TTC549 (cell line): ENCODE results near the gene ADARB2.

Source experiments
- FAIRE-seq: peaks from 2 replicates; lab custom pipeline; 2012; peaks lifted over from hg19 to GRCh38; lab: Jason Lieb, UNC

ADARB2 gene

DNA sequence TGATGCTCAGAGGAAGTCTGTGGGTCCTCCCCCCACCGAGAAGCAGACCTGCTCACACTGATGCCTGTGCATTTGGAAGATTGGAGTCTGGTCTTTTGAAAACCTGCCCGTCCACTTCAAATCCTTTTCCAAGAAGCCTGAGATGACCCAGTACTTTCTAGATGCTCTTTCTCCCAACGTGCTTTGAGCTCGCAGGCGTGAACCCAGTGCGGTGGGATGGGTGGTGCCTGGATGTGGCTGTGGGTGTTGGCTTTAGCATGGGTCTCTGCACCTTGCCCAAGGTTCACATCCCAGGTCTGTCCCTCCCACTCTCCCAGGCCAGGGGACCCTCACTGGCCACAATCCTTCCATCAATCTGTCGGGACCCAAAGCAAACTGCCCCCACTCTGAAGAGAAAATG lies 170.2 kb downstream of the ADARB2 start:
- no peak for FAIRE-seq

DNA sequence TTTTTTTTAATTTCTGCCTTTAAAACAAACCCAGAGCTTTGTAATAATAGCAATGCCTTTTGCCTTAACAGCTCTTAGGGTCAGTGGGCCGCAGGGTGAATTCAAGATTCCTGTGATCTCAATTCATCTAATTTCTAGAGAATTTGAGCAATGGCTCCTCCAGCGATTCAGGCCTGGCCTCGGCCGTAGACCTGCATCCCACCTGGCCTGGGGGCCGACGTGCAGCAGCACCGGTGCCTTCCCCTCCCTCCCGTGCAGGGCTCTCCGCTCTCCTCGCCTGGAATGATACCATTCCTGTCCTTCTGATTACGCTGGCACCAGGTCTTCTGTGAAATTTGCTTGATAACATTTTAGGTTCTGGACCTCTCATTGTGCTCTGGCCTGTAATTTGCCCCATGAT lies 172.5 kb downstream of the ADARB2 start:
- no peak for FAIRE-seq

- FAIRE-seq, result no peak
These were observed 174.3 kb downstream of the ADARB2 start for GRCh38 chr10:1563028-1563427.

- FAIRE-seq, result no peak
These were observed 175.5 kb downstream of the ADARB2 start for GRCh38 chr10:1561731-1562337.

GRCh38 chr10:1560535-1561192 lies 176.7 kb downstream of the ADARB2 start:
- FAIRE-seq, result no peak

- FAIRE-seq, result no peak
These were observed 177.6 kb downstream of the ADARB2 start for GRCh38 chr10:1559761-1560160.

- no peak for FAIRE-seq
These were observed 178.0 kb downstream of the ADARB2 start for GRCh38 chr10:1559311-1559710.

DNA sequence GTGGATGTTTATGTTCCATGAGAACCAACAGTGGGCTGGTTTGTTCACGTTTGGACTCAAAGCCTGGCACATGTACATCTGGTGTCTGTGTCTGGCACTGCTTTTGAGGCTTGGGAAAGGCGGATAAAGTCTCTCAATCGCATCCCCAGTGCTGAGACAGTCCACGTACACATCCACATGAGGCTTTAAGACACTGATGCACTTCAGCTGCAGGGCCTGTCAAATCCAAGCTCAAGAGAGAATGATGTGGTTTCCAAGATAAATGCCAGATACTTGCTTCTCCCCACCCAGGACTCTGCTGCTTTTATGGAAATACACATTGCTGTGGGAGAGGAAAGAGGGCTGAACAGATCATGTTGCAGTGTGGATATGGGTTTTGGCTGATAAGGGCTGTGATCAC lies 178.4 kb downstream of the ADARB2 start:
- no peak for FAIRE-seq

GRCh38 chr10:1557081-1557480 lies 180.2 kb downstream of the ADARB2 start:
- no peak for FAIRE-seq

GRCh38 chr10:1556496-1556895 lies 180.8 kb downstream of the ADARB2 start:
- no peak for FAIRE-seq

- FAIRE-seq, result no peak
These were observed 183.4 kb downstream of the ADARB2 start for GRCh38 chr10:1553951-1554350.

- no peak for FAIRE-seq
These were observed 184.2 kb downstream of the ADARB2 start for GRCh38 chr10:1552881-1553670.

GRCh38 chr10:1552406-1552805 lies 184.9 kb downstream of the ADARB2 start:
- no peak for FAIRE-seq

GRCh38 chr10:1551636-1552338 lies 185.5 kb downstream of the ADARB2 start:
- FAIRE-seq, result no peak

- no peak for FAIRE-seq
These were observed 186.7 kb downstream of the ADARB2 start for GRCh38 chr10:1550616-1551015.

DNA sequence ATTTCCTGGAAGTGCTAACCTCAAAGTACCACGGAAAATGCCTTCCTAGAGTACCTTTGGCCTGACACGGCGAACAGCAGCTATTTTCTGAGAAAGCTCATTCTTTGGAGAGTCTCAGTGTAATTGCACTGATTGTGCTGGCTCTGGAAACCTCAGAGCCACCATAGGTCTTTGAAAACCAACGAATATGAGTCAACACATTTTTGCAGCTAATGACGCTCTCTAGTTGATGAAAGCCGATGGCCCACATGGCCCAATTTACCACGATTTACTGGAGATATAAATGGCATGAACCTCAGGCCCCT lies 187.1 kb downstream of the ADARB2 start:
- no peak for FAIRE-seq

- FAIRE-seq, result no peak
These were observed 187.6 kb downstream of the ADARB2 start for GRCh38 chr10:1549591-1550290.

DNA sequence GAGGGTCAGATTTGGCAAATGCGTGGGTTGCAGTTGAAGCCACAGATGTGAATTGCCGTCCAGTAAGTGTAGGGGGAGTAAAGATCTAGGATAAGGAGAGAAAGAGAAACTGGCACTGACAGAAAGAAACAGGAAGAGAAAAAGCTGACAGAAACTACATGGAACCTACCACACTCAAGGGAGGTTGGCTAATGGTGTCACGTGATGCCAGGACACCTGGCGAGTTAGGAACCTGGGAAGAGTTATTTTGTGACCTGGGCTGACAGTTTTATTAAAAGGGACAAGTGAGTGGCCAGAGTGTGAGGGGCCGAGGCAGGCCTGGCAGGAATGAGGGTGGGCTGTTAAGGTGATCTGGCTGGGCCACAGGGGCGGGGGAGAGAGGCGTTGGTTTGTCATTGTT lies 188.7 kb downstream of the ADARB2 start:
- FAIRE-seq, result no peak

GRCh38 chr10:1548146-1548545 lies 189.2 kb downstream of the ADARB2 start:
- no peak for FAIRE-seq

DNA sequence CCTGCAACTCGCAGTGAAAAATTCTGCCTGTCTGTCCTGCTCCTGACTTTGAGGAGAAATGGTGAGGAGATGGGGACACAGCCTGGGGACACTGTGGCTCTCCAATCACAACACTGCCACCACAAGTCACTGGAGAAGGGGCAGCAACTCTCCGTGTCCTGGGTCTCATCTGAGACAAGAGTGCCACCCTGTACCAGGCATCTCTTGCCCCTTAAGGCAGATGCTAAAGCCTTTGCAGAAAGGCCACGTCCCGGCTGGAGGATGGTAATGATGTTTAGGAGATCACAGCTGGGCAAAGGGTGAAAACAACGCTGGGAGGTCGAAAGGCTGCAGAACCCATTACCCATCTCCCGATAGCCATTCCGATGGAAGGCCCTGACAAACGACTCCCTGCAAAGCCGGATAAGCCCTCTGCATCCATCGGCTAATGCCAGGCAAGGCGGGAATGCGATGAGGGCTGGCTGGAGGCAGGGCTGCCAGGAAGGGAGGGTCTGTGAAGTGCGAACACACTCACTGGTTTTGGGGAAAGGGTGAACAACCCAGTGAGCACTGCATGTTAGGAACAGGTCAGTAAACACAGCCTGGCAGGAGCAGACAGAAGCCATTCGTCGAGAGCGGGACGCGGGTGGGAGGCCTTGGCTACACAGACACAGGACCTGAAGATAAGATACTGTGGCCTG lies 190.8 kb downstream of the ADARB2 start:
- no peak for FAIRE-seq

DNA sequence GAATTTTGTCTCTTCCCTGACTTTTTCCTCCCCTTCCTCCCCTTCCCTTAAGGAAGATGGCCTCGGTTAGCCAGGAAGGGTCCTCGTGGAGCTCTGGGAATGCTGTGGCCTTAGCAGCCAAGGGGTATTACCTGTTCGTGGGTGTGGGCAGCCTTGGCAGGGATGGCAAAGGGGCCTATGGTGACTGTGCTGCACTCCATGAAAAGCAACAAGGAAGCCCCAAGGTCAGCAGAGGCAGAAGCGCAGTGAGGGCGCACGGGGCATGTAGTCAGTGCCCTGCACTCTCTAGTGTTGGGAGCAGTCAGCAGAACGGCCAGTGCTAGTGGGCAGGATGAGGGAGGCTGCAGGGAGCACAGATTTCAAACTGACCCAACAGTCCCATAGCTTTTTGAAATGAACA lies 191.8 kb downstream of the ADARB2 start:
- no peak for FAIRE-seq

DNA sequence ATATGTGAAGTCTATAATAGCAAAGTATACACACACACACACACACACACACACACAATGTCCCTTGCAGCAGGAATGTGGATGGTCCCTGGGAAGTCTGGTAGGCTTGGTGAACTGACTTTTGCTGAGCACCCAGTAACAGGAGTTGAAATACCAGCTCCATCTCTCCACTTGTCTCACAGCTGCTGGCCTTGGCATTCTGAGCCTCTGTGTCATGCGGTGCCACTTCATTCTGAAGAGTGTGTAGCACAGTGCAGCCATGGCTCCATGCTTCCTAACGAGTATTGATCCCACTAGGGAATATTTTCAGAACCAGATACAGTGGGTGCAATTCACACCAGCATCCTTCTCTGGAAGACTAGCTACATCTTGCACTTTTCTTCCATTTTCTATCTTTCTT lies 192.4 kb downstream of the ADARB2 start:
- FAIRE-seq, result no peak
